Osteoblast (primary cell): ENCODE data around the gene CACUL1. TPM values are rescaled to one million over a fixed set of nuclear protein-coding genes. Genes with fewer than 3 reads are reported as not detected.

Experiments used
- DNase-seq: peaks from one replicate; pipeline ENCODE4 v3.0.0; 2011; ENCODE audit warnings: low spot score, mixed read lengths; ENCODE audit not compliant: insufficient read length; ENCODE audit errors: missing footprints
- H2AFZ ChIP-seq: 2 replicates; pipeline ENCODE4 v1.6.0; 2011; ENCODE audit warnings: mild to moderate bottlenecking, low read length
- H3K27ac ChIP-seq: 2 replicates; pipeline ENCODE4 v1.5.1; 2011; ENCODE audit warnings: mild to moderate bottlenecking, low read depth, low read length, moderate library complexity
- H3K27me3 ChIP-seq: 2 replicates; pipeline ENCODE4 v1.6.0; 2012; ENCODE audit warnings: mild to moderate bottlenecking, control low read depth, inconsistent platforms, low read length, moderate library complexity; ENCODE audit not compliant: insufficient read depth
- H3K36me3 ChIP-seq: 2 replicates; pipeline ENCODE4 v1.5.1; 2011; ENCODE audit warnings: mild to moderate bottlenecking, low read length, control low read depth, moderate library complexity; ENCODE audit not compliant: insufficient read depth
- H3K4me1 ChIP-seq: 2 replicates; pipeline ENCODE4 v1.5.1; 2011; ENCODE audit warnings: mild to moderate bottlenecking, low read length, control low read depth, moderate library complexity; ENCODE audit not compliant: insufficient read depth
- H3K4me2 ChIP-seq: 2 replicates; pipeline ENCODE4 v1.6.0; 2011; ENCODE audit warnings: mild to moderate bottlenecking, low read length; ENCODE audit not compliant: insufficient read depth
- H3K4me3 ChIP-seq: fragments of 200-600 bp; sonication (generic); 3 replicates; pipeline ENCODE4 v1.5.1; 2012; ENCODE audit warnings: mild to moderate bottlenecking, low read length, inconsistent platforms; ENCODE audit not compliant: insufficient read depth
- H3K79me2 ChIP-seq: 2 replicates; pipeline ENCODE4 v1.6.0; 2012; ENCODE audit warnings: mild to moderate bottlenecking, low read length, control low read depth, inconsistent platforms; ENCODE audit not compliant: insufficient read depth
- H3K9me3 ChIP-seq: 2 replicates; pipeline ENCODE4 v1.5.1; 2011; ENCODE audit warnings: low read depth, low read length, control low read depth
- H4K20me1 ChIP-seq: 2 replicates; pipeline ENCODE4 v1.6.0; 2012; ENCODE audit warnings: mild to moderate bottlenecking, low read length, control low read depth; ENCODE audit not compliant: insufficient read depth
- total RNA-seq: library from RNA; depleted of rRNA; stranded (reverse); fragments of >200 nt; gene quantifications from 2 replicates; pipeline ENCODE4 v1.2.3, GENCODE V29; 2012
- TF ChIP-seq, protein P1 (sequence below): IDR thresholded peaks from 2 replicates; pipeline ENCODE4 v1.5.1; 2011; ENCODE audit warnings: mild to moderate bottlenecking, low read depth, low read length, moderate library complexity; ENCODE audit errors: extremely low read depth

The CACUL1 gene
- 32.6 and 39.2 TPM in 2 replicates for total RNA-seq

DNA sequence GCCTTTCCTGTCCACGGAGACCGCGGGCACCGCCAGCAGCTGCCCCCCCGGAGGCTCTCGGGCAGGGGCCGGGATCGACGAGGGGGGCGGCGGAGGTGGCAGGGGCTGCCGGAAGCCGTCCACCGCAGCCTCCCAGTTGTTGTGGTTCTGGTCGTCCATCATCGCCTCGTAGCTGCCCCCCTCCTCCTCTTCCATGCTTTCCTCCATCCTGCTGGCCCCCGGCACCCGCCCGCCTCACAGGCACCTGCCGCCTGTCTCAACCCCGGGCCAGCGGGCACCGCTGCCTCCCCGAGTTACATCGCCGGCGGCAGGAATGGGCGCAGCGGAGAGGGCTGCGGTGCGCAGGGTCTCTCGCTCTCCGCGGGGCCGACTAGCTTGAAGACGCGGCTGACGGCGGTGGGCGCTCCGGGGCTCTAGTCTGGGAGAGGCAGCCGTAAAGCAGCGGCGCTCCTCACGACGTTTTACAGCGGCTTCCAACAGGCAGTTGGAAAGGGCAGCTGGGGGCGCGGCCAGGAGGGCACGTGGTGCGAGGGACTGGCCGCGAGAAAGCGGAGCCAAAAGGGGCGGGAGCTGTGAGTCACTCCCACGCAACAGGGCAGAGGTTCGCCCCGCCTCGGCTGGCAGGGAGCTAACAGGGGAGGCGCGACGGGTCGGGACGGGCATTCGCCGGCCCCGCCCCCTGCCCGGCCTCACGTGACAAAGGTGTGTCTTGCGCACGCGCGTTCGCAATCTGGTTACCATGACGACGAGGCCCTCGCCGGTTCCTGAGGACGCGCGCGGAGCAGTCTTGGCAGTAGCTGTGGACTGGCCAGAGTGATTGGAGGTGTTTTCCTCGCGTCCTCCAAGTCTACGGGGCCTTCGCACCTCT lies at the start of gene CACUL1:
TSS of gene CACUL1 (minus strand) at position 415 of the 868 bp plus-strand sequence. CDS start at position 207, 208 bp downstream.
- H2AFZ ChIP-seq: peak within 1 kb of the TSS; percentile 89
- H3K27ac ChIP-seq: peak within 1 kb of the TSS; percentile 72
- peaks cover 19% of the 10 kb centered on the region for H3K4me1 ChIP-seq
- H3K36me3 ChIP-seq: no peaks in the 10 kb centered on the region
- DNase-seq: peak; percentile 99
- peaks cover 38% of the 10 kb centered on the region for H4K20me1 ChIP-seq
- no peaks in the 10 kb centered on the region for H3K27me3 ChIP-seq
- H3K4me2 ChIP-seq: peak within 1 kb of the TSS; percentile 94
- TF ChIP-seq, protein P1, sequence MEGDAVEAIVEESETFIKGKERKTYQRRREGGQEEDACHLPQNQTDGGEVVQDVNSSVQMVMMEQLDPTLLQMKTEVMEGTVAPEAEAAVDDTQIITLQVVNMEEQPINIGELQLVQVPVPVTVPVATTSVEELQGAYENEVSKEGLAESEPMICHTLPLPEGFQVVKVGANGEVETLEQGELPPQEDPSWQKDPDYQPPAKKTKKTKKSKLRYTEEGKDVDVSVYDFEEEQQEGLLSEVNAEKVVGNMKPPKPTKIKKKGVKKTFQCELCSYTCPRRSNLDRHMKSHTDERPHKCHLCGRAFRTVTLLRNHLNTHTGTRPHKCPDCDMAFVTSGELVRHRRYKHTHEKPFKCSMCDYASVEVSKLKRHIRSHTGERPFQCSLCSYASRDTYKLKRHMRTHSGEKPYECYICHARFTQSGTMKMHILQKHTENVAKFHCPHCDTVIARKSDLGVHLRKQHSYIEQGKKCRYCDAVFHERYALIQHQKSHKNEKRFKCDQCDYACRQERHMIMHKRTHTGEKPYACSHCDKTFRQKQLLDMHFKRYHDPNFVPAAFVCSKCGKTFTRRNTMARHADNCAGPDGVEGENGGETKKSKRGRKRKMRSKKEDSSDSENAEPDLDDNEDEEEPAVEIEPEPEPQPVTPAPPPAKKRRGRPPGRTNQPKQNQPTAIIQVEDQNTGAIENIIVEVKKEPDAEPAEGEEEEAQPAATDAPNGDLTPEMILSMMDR: no peak
- H3K79me2 ChIP-seq: peaks cover 49% of the 10 kb centered on the region
- no peaks in the 10 kb centered on the region for H3K9me3 ChIP-seq
- H3K4me3 ChIP-seq: peak within 1 kb of the TSS; percentile 97

DNA sequence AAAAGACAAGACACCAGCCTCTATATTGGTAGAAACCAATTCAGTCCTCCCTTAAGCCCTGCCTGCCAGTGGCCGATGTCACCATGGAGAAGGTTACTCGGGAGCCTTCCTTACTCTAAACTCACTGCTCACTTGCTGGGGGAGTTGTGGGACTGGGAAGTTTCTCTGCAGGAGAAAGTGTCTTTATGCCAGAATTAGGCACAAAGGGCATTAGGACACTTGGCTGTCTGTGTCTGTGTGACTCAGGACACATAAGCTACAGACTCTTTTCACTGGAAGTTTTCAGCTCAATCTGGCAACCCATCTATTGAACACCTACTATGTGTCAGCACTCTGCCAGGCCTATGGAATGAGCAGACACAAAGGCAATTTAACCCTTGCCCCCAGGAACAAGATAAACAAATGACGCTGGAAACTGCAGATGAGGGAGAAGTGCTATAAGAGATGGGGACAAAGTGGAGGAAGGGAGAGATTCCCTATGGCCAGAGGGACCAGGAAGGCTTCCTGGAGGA lies 49.5 kb upstream of the CACUL1 start:
- Histone ChIP-seq H3K9me3 (no peaks in the 10 kb centered on the region), H3K27me3 (no peaks in the 10 kb centered on the region), H4K20me1 (no peaks in the 10 kb centered on the region), H2AFZ (no peak overlapping the region), H3K36me3 (no peaks in the 10 kb centered on the region), H3K27ac (no peak overlapping the region), H3K79me2 (no peaks in the 10 kb centered on the region), H3K4me1 (no peaks in the 10 kb centered on the region), H3K4me2 (no peak overlapping the region), H3K4me3 (no peak overlapping the region)
- TF ChIP-seq, protein P1: no peak
- DNase-seq: no peak

DNA sequence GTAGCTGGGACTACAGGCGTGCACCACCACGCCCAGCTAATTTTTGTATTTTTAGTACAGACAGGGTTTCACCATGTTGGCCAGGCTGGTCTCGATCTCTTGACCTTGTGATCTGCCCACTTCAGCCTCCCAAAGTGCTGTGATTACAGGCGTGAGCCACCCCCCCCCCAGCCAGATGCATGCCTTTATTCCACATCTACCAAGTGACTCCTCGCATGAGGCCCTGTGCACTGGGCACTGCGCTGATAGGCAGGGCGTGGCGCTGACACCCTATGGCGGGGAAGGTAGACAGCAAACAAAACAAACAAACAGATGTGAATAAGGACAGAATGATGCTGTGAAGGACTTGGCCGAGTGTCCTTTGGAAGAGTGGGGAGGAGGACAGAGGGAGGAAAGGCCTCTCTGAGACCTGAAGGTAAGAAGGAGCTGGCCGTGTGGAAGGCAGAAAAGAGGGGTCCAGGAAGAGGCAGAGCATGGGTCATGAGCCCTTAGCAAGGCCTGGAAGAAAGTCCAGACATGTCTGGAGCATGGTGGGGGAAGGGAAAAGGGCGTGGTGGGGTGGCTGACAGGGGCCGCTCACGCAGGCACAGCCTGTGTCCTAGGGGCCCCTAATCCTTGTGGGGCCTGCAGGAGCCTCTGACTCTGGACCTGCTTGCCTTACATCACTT lies 47.5 kb upstream of the CACUL1 start:
- TF ChIP-seq, protein P1: no peak
- no peaks in the 10 kb centered on the region for H3K27me3 ChIP-seq
- H3K4me3 ChIP-seq: no peak overlapping the region
- no peak for DNase-seq
- H2AFZ ChIP-seq: no peak overlapping the region
- H3K36me3 ChIP-seq: no peaks in the 10 kb centered on the region
- no peaks in the 10 kb centered on the region for H4K20me1 ChIP-seq
- no peak overlapping the region for H3K4me2 ChIP-seq
- no peak overlapping the region for H3K27ac ChIP-seq
- no peaks in the 10 kb centered on the region for H3K9me3 ChIP-seq
- no peaks in the 10 kb centered on the region for H3K79me2 ChIP-seq
- peaks cover 4% of the 10 kb centered on the region for H3K4me1 ChIP-seq

DNA sequence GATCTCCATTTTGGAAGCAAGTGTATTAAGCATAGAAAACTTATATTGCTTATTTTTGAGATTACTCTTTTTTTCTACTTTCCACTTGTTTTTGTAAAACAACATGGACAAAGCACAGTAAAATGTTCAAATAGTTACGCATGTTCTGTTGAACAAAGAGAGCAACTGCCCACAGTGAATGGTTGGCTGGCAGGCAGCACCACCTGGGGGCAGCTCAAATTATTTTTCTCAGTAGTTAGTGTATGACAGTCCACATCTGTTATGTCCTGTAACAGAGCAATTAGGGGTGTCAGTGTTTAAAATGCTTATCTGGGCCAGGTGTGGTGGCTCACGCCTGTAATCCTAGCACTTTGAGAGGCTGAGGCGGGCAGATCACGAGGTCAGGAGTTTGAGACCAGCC lies 46.1 kb upstream of the CACUL1 start:
- no peaks in the 10 kb centered on the region for H3K36me3 ChIP-seq
- no peaks in the 10 kb centered on the region for H3K27me3 ChIP-seq
- H3K9me3 ChIP-seq: no peaks in the 10 kb centered on the region
- no peak overlapping the region for H3K4me3 ChIP-seq
- TF ChIP-seq, protein P1: peak; percentile 36
- DNase-seq: peak; percentile 63
- no peak overlapping the region for H3K27ac ChIP-seq
- peaks cover 4% of the 10 kb centered on the region for H3K4me1 ChIP-seq
- no peaks in the 10 kb centered on the region for H4K20me1 ChIP-seq
- H2AFZ ChIP-seq: no peak overlapping the region
- no peaks in the 10 kb centered on the region for H3K79me2 ChIP-seq
- no peak overlapping the region for H3K4me2 ChIP-seq
